Spleen (tissue), 7 donors: Measurements from ENCODE around the gene CAMTA1.

ENCODE experiments used
- CTCF ChIP-seq, 11 experiments: fragments of 200-600 bp in 7 of 11; fragments of 450-650 bp in 4 of 11; sonication (generic) in 4 of 11; IDR thresholded peaks in 8 of 11; conservative IDR thresholded peaks in 3 of 11; 1 replicate in 7 of 11; 2 replicates in 4 of 11; pipeline versions ENCODE4 v1.4.0 to v1.8.0; 2016 to 2021; ENCODE audit warnings: antibody characterized with exemption in 11 of 11, inconsistent platforms in 4 of 11, mild to moderate bottlenecking in 1 of 11
- POLR2A ChIP-seq, 3 donors: fragments of 450-650 bp; IDR thresholded peaks; one replicate each; pipeline ENCODE4 v1.5.1; 2017; ENCODE audit warnings: antibody characterized with exemption in 3 of 3, mild to moderate bottlenecking in 1 of 3
- POLR2AphosphoS5 ChIP-seq, 3 donors: sonication (generic); formaldehyde crosslinking; IDR thresholded peaks; one replicate each; pipeline ENCODE4 v1.5.1; 2017; ENCODE audit warnings: antibody characterized with exemption in 3 of 3
- donor health status: DM: no; HTN: no; CAD: no; lungs with moderate emphysema.
- donor health status: DM: no; HTN: no; CAD: no.
- donor health status: DM: no; HTN: no; CAD: no.

- TF ChIP-seq POLR2A (IDR thresholded peaks at IDR 0.05) (no peak), CTCF (IDR thresholded peaks at IDR 0.05 in 8 of 11, conservative IDR thresholded peaks at IDR 0.05 in 3 of 11) (no peak), POLR2AphosphoS5 (IDR thresholded peaks at IDR 0.05) (no peak)
Measured at GRCh38 chr1:7478142-7478790, 693.0 kb downstream of the CAMTA1 start.
